DND-41 (cell line): ENCODE data around the gene PSTPIP2.

ENCODE experiments used
- CTCF ChIP-seq: IDR thresholded peaks from 2 replicates; pipeline ENCODE4 v1.5.1; 2012; ENCODE audit warnings: borderline replicate concordance, low read length, moderate library complexity, mild to moderate bottlenecking; ENCODE audit not compliant: poor library complexity, severe bottlenecking; ENCODE audit errors: extremely low read depth
- EZH2 ChIP-seq: IDR thresholded peaks from 3 replicates; pipeline ENCODE4 v1.6.1; 2012; ENCODE audit warnings: borderline replicate concordance, low read depth, mild to moderate bottlenecking, moderate library complexity, low read length, inconsistent platforms; ENCODE audit not compliant: severe bottlenecking

- TF ChIP-seq CTCF (no peak), EZH2 (no peak)
Measured at GRCh38 chr18:46095532-46095931, 23.5 kb upstream of the PSTPIP2 start.
